H4 (cell line): Measurements from ENCODE around the gene SEM1. TPM values are rescaled to one million over a fixed set of nuclear protein-coding genes. Genes with fewer than 3 reads are reported as not detected.
A peak's percentile ranks its signal among the peaks of the same experiment; 100 is the strongest.
"Not testable (repeated sequence)": the region's sequence is repeated elsewhere in the genome, so short reads cannot be mapped to it uniquely, and the experiment has no call there.

Experiments
- DNase-seq: peaks from one replicate; pipeline ENCODE4 v3.0.0-alpha.2; 2015; ENCODE audit warnings: low spot score
- total RNA-seq: library from RNA; depleted of rRNA; stranded (reverse); fragments of >200 nt; shearing (Covaris generic); gene quantifications from 2 replicates; pipeline ENCODE4 v1.2.3, GENCODE V29; 2014

The SEM1 gene
- total RNA-seq, 1 experiment from 2014 or later, result 330 TPM

DNA sequence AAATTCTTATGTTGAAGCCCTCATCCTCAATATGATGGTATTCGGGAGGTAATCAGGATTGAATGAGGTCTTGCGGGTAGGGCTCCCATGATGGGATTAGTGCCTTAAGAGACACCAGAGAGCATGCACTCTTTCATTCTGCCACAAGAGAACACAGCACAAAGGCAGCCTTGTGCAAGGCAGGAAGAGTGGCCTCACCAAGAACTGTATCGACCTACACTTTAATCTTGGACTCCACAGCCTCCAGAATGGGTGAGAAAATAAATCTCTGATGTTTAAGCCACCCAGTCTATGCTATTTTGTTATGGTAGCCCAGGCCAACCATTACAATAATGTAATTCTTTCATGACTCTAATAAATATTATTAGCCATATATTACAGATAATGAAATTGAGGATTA is 8.4 kb downstream of the SEM1 start:
- DNase-seq, result no peak

DNA sequence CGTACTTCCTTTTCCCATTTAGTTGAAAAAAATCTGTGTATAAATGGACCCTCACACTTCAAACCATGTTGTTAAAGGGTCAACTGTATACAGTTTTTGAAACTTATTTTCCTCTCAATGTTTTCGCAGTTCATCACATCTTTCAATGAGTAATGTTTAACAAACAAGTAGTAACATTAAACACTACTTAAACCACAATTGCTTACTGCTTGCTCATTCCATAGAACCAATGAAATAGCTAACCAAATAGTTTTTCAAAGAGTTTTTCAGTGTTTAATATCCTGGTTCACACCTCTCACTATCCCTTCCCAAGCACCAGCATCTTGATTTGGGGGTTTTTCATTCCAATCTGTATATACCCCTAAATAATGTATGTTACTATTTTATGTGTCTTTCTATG is 9.1 kb downstream of the SEM1 start:
- no peak for DNase-seq

DNA sequence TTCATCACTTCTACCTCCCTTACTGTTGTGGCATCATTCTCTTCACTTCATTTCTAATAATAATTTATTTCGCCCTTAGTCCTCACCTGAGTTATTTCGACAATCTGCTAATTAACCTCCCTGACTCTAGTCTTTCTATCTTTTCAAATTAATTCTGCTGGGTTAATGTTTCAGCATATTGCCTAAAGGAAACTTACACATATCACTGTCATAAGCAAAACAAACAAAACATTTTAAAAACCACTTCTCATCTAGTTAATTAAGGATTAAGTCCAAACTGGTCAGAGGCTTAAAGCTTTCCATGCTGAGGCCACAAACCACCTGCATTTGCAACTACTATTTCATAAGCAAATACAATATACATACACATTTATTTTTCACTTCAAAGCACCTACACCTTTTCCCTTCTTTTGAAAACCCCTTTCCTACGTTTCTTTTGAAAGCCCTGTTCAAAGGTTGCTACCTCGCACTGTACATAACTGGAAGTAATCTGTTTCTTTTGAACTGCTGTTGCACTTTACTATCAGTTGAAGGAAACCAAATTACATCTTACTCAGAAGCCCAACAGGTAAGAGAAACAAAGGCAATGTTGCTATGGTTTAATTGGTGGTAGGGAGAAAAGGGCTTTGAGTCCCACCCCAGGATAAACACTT is 10.3 kb downstream of the SEM1 start:
- no peak for DNase-seq

DNA sequence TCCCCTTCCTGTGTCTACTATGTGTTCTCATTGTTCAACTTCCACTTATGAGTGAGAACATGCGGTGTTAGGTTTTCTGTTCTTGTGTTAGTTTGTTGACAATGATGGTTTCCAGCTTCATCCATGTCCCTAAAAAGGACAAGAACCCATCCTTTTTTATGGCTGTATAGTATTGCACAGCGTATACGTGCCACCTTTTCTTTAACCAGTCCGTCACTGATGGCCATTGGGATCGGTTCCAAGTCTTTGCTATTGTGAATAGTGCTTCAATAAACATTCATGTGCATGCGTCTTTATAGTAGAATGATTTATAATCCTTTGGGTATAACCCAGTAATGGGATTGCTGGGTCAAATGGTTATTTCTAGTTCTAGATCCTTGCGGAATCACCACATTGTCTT is 11.2 kb downstream of the SEM1 start:
- DNase-seq, result not testable (repeated sequence)

DNA sequence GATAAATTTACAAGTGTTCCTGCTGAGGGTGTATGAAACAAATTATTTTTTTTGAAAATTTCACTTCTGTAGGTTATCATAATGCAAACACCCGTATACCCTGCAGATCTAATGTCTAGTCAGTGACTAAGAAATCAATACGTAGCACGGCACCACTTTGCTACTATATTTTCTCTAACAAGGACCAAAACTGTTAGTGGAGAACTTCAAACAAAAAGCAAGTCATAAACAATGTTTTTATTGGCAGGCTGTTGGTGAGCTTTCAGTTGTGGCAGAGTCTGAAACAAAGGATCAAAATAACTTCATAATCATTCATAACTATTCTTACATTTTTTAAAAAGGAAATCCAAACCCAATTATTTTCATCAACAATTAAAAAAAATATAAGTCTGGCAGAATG is 11.8 kb downstream of the SEM1 start:
- DNase-seq, result no peak

DNA sequence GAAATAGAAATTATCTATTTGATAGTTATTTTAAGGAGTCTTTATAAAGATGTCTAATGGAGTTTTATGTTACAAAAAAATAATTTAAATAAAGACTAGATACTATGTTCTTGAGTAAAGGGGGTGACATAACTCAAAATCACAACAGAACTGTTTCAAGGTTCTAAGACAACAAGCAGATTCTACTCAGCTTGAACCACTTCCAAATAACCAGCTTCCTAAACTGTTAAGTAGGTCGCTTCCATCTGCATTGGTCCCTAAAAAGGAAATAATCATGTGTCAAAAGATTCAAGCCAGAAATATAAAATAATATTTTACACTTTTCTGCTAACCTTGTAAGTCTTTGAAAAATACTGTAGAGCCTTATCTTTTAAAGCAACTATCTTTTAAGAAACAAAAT is 14.1 kb downstream of the SEM1 start:
- no peak for DNase-seq

DNA sequence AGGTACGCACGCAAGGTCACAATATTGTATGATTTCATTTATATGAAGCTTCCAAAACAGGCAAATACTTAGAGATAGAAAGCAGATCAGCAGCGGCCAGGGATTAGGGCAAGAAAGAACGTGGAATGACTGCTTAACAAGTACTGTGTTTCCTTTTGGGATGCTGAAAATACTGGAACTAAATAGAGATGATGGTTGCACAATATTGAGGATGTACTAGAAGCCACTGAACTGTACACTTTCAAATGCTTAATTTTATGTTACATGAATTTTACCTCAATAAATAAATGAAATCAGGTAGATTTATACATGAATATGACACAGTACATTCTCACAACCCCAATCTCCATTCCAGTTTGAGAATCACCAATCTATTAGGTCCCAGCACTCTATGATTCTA is 15.6 kb downstream of the SEM1 start:
- no peak for DNase-seq

DNA sequence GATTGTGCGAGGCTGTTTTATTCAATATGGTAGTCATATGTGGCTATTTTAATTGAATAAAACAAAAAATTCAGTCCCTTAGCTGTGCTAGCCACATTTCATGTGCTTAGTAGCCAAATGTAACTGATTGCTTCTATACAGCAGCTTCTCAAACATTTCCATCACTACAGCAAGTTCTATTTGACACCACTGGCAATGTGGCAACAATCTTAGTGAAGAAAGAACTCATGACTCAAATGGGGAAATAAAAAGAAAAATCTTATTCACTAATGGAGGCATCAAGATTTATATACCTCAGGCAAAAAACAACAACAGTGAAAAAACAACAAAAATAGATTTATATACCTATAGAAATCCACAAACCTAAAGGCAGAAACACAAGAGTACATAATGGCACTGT is 17.9 kb downstream of the SEM1 start:
- DNase-seq, result no peak

DNA sequence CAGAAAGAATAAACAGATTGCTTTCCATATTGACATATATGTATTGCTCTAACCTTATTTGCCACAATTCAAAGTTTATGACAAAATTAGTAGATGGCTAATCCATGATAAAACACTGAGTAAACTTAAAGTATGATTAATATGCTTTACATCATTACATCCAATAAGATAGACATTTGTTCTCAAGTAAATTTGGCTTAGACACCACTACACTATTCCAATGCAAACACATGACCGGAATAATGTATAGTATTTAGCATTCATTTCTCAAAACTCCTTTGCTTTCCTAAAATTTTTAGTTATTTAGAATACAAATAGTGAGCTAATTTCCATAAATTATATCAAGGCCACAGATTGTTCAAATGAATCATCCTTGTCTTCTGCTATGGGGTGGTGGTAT is 20.2 kb downstream of the SEM1 start:
- DNase-seq, result no peak

DNA sequence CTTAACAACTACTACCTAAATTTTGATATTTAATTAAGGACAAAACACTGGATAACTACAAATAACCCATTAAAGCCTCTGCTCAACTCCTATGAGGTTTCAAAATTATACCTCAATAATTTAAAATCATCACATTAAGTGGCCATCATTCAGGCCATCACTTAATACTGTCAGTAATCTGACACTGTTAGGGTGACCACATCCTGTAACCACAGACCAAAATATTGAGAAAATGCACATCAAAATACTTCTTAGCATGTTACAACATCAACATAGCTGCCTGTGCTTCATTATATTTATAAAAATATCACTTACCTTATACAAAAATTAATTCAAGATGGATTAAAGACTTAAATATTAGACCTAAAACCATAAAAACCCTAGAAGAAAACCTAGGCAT is 23.3 kb downstream of the SEM1 start:
- no peak for DNase-seq

DNA sequence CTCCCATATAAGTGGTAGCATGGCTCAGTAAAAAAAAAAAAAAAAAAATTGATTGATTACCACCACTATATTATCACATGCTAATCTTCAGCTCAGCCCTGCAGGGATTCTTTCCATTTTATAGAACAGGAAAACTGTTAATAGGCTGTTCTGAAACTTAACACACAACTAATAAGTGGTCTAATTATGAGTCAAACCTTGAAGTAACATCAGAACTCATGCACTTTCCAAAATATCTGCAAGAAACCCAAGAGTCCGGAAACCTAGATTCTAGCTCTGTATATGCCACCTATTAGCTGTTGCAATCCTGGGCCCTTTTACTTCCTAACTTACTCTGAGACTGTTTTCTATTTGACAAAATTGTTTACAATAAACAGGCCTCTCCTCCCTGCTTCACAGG is 23.9 kb downstream of the SEM1 start:
- no peak for DNase-seq

DNA sequence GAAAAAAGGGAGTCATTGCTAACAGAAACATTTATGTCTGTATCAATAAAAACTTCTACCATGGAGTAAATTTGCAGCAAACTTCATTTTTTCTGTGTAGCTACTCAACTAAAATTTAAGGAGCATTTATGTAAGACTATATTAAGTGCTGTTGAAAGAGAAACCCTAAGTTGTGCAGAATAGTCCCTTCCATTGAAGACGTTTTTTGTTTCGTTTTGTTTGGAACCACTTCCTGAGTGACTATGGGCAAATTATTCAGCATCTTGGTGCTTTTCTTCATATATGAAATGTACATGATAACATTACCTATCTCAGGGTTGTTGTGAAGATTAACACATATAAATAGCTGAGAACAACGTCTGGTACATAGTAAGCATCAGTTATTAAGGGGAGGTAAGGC is 24.3 kb downstream of the SEM1 start:
- DNase-seq, result no peak

DNA sequence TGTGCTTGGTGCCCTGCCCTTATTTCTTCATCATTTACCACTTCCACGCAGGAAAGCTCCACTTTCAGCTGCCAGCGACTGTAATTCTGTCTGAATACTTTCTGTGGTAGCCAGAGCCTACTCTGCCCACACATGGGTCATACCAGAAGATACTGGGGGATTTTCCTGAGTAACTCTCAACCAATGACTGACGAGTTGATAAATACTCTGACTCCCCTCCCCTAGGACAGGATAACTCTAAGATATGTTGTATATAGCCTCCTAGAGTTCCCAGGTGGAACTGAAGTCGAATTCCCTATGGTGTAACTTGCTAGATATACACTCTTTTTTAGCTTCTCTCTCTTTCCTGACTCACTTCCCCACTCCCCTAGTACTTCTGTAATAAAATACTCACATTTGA is 29.8 kb downstream of the SEM1 start:
- DNase-seq, result no peak

DNA sequence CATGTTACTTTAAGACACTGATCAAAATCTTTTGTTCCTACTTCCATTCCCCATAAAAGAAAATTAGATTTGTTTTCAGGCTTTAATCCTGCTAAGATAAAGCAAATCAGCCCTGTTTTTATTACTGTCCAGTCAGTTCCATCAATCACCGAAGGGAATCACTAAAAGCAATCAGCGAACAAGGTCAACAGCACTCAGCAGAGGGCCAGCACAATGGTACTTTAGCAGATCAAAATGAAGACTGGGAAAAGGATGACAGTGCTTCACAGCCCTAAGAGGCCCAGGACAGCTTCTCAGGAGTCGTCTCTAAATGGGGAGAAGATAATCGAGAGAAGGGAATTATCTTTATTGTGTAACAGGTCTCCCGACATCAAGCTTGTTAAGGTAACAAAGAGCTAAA is 32.7 kb downstream of the SEM1 start:
- DNase-seq, result no peak

DNA sequence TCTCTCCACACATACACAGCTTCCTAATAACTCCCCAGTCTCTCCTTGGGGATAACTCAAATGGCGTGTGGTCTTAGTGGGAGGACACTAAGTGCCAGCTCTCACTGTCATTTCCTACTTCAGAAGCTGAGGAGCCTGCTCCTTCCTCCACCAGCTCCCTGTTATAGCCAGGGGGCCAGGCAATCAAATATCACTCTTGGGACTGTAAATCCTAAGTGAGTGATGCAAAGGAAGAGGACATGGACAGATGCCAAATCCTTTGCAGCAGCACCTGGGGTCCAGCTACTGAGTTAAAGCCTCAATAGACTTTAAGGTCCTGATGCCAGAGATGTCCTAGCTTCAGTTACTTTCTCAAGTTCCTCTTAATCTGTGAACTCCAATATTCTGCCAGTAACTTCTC is 34.1 kb downstream of the SEM1 start:
- DNase-seq, result no peak

DNA sequence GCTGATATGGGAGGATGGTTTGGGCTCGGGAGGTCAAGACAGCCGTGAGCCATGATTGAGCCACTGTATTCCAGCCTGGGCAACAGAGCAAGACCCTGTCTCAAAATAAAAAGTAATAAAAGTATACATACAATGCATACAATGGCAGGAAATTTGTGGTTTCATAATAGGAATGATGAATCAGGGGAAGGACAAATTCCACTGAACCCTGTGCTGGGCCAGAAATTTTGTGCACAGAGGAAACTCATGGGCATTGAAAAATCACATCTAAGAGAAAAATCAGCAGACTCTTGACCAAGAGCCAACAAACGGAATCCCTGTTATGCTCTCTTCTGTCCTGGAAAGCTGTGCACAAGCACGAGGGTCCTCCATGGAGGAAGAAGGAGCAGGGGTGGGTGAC is 35.1 kb downstream of the SEM1 start:
- no peak for DNase-seq

DNA sequence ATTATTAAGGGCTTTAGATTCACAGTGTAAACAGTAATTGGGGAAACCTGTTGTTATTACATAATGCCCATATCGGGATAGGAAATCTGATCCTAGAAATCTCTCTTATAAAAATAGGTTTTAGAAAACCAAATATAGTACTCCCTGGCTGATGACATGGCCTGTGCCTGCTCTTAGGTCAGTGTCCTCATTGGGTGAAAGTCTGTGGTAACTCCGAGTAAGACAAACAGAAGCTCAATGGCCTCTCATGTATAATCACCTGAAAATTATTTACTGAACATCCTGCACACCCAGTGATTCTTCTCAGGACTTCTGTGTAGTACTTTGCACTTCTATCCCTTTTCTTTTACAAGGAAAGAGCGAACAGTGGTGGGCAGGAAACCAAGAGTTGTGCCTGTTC is 37.8 kb downstream of the SEM1 start:
- DNase-seq, result no peak

DNA sequence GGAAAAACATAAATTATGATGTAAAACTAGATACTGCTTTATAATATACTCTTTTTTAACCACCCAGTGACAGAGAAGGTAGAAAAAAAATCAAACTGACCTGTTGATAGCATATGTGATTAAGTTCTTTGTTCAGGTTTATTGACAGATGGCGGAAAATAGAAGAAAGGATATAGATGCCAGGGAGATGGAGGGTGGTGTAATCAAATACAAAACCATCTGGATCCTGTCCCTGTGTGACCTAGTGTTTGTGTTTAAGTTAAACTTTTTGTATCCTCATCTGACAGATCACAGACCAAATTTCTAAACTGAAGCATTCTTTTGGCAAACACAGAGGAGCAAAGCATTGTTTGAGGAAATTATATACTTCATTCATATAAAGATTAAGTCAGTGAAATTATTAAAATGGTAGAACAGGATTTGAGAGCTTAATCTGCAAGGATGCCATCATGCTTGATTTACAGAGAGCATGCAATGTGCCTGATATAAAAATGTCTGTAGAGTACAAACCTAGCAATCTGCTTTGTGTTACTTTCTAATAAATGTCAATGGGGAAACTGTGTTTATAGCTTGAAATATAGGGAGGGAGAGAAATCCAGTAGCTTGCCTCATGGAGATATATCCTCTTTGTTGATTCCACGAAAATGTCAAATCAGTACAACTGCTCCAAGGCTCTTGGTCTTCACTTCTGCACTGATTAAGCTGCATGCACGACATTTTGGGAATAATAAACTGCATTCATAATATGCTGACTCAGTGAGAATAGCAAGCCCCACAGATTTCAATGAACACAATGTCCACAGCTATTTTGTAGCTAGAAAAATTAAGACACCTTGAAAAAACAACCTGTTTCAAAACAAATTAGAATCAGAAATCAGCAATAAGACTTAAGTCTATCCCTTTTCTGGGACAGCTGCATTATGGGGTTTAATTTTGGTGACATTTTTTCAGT is 39.0 kb downstream of the SEM1 start:
- no peak for DNase-seq

DNA sequence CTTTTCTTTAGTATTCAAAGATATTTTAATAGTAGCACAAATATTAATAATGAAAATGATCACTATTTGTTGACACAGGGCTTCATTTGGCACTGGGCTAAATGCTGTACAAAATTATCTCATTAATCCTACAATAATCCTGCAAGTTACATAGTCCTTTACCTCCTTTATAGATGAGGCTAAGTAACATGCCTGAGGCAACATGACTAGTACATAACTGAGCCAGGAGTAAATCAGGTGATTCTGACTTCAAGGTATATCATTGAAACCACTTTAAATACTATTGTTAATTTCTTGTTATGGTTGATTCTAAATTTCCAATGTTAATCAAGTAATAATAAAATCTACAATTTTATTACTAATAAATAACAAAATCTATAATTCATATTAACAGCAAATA is 39.8 kb downstream of the SEM1 start:
- no peak for DNase-seq

DNA sequence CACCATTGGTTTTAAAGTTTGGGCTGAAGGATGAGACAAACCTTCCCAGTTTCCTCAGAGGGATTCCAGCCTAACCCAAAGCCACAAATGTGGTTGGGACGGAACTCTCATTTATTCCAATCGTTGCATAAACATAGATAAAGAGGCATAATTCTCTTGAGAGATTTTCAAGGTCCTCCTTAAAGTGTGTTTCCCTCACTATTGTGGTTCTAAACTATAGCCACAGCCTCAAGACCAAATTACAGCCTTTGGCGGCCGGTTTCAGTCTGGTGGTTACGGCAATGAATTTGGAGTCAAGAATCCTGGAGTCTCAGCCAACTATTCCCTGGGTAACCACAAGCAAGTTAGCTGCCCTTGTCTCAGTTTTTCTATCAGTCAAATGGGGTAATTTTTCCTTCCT is 42.6 kb downstream of the SEM1 start:
- peak; percentile 95 for DNase-seq

DNA sequence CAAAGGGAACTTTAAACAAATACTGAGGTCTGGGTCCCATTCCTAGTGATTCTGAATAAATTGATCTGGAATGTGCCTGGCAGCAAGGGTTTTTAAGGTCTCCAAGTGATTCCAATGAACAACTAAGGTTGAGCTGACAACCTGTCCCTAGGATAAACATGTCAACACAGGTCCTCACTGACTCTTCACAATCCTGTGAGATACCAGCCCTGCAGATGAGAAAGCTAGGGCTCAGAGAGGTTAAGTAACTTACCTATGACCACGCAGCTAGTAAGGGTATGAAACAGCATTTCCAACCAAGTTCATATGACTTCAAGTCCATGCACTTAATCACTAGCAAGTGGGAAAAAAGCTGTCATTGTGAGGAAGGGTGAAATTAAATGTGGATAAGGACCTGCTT is 44.0 kb downstream of the SEM1 start:
- DNase-seq, result no peak

DNA sequence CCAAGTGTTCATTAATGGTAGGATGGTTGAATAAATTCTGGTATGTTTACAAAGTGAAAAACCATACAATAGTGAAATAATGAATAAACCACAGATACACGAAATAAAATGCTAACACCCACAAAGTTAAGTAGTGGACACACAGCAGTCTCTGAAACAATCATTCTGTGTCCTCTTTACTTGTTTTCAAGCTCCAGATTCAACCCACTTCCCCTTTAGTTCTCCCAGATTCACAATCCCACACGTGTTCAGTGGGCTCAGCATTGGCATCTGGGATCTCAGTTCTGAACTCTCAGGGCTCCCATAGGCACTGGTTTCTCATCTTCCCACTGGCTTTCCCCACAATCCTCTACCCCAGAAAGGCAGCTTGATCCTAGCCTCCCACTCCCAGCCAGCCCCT is 44.9 kb downstream of the SEM1 start:
- DNase-seq, result no peak

DNA sequence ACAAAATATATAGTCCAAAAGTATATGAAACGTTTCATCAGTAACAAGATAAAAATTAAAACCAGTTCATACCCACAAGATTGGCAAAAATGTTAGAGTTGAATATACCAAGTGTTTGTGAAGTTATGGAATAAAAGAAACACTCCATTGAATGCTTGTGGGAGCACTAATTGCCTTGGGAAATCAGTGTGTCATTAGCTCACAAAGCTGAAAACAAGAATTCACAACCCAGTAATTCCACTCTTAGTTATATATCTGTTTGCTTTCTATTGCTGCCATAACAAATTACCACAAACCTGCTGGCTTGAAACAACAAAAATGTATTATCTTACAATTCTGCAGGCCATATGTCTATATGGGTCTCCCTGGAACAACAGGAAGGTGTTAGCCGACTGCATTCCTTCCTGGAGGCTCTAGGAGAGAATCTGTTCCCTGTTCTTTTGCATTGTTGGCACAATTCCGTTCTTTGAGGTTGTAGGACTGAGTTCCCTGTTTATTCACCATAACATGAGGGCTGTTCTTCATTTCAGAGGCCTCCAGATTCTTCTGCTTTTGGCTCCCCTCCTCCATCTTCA is 45.7 kb downstream of the SEM1 start:
- DNase-seq, result no peak
